Effector memory CD8-positive, alpha-beta T cell (primary cell): ENCODE data around the gene PLA2G6.
"Not testable (repeated sequence)": the region's sequence is repeated elsewhere in the genome, so short reads cannot be mapped to it uniquely, and the experiment has no call there.

Source experiments
- ATAC-seq: fragments of 150-1000 bp; cut with Tn5 transposase; replicated peaks from 2 replicates; pipeline ENCODE4 v1.10.0; 2021; ENCODE audit warnings: mild to moderate bottlenecking, moderate library complexity
- DNase-seq, 3 experiments: peaks; one replicate each; pipeline ENCODE4 v3.0.0; 2021
- H3K27ac Mint-ChIP-seq, 2 donors: one replicate each; pipeline ENCODE4 v1.8.0; 2022; ENCODE audit warnings: mild to moderate bottlenecking in 2 of 2, mixed read lengths in 2 of 2, moderate library complexity in 2 of 2
- H3K27me3 Mint-ChIP-seq, 2 donors: one replicate each; pipeline ENCODE4 v1.8.0; 2022; ENCODE audit warnings: mixed read lengths in 2 of 2
- H3K36me3 Mint-ChIP-seq: one replicate; pipeline ENCODE4 v1.8.0; 2022; ENCODE audit warnings: mild to moderate bottlenecking, moderate library complexity, mixed read lengths; ENCODE audit not compliant: insufficient read depth
- H3K4me1 Mint-ChIP-seq, 2 donors: one replicate each; pipeline ENCODE4 v1.8.0; 2022; ENCODE audit warnings: low read depth in 2 of 2, mixed read lengths in 2 of 2
- H3K4me3 Mint-ChIP-seq, 2 donors: one replicate each; pipeline ENCODE4 v1.8.0; 2022; ENCODE audit warnings: mild to moderate bottlenecking in 2 of 2, mixed read lengths in 2 of 2, moderate library complexity in 2 of 2
- H3K9me3 Mint-ChIP-seq, 2 donors: one replicate each; pipeline ENCODE4 v1.8.0; 2022; ENCODE audit warnings: mixed read lengths in 2 of 2

Gene PLA2G6

DNA sequence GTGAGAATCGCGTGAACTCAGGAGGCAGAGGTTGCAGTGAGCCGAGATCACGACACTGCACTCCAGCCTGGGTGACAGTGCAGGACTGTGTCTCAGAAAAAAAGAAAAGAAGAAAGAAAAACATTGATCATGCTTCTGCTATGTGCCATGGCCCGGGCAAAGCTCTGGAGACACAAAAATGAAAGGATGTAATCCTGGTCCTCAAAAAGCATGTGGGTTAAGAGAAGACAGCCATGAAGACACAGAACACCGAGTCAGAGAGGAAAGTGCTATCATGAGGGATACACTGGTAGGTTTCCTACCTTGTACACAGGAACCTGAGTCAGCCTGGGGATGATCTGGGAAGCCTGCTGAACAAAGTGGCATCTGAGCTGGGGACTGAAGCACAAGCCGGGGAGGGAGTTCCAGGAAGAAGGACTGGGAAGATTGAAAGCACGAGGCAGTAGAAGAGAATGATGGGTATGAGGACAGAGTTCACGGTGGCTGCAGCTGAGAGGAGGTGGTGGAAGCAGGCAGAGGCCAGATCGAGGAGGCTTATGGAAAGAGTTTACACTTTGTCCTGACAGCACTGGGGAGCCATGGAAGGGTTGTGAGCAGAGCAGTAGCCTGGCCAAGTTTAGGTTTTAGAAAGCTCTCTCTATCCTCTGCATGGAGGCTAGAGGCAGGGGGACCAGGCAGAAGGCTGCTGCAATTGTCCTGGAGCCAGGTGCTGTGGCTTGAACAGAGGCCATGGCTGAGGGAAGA, 10.3 kb upstream of the PLA2G6 start:
- ATAC-seq (no peak), DNase-seq (no peak)
- Mint-ChIP-seq H3K9me3 (no peaks in the 10 kb centered on the region), H3K4me1 (peaks cover 0 to 3% of the 10 kb centered on the region in 2 donors), H3K36me3 (peaks cover 2% of the 10 kb centered on the region), H3K4me3 (no peak overlapping the region), H3K27me3 (peaks cover 14 to 23% of the 10 kb centered on the region in 2 donors), H3K27ac (no peak overlapping the region)

DNA sequence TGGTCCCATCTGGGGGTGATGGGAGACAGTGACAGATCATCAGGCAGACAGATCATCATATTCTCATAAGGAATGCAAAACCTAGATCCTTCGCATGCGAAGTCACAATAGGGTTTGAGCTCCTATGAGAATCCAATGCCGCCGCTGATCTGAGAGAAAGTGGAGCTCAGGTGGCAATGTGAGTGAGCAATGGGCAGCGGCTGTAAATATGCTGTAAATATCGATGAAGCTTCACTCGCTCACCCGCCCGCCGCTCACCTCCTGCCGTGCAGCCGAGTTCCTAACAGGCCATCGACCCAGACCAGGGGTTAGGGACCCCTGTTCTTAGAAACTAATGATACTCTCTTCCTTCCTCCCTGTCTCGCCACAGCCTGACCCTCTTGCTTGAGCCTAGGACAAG, 9.4 kb upstream of the PLA2G6 start:
- Mint-ChIP-seq H3K36me3 (peaks cover 2% of the 10 kb centered on the region), H3K4me1 (peaks cover 0 to 3% of the 10 kb centered on the region in 2 donors), H3K27ac (no peak overlapping the region), H3K27me3 (peaks cover 14 to 23% of the 10 kb centered on the region in 2 donors), H3K9me3 (no peaks in the 10 kb centered on the region), H3K4me3 (no peak overlapping the region)
- ATAC-seq (no peak), DNase-seq (no peak)

DNA sequence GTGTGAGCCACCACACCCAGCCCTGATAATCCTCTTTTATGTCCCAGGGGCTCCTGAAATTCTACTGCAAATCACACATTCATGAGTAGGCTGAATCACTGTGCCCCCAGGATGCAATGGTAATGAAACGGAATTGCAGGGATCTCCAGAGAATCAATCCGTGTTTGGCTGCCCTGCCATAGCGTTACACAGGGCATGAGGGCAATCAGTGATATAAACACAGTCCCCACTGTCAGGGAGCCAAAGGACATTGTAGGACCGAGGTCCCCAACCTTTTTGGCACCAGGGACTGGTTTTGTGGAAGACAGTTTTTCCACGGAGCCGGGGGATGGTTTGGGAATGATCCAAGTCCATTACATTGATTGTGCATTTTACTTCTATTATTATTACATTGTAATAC, 9.0 kb upstream of the PLA2G6 start:
- Mint-ChIP-seq H3K27ac (no peak overlapping the region), H3K4me3 (no peak overlapping the region), H3K9me3 (no peaks in the 10 kb centered on the region), H3K4me1 (peaks cover 0 to 3% of the 10 kb centered on the region in 2 donors), H3K36me3 (peaks cover 2% of the 10 kb centered on the region), H3K27me3 (peaks cover 14 to 23% of the 10 kb centered on the region in 2 donors)
- DNase-seq (no peak), ATAC-seq (no peak)

DNA sequence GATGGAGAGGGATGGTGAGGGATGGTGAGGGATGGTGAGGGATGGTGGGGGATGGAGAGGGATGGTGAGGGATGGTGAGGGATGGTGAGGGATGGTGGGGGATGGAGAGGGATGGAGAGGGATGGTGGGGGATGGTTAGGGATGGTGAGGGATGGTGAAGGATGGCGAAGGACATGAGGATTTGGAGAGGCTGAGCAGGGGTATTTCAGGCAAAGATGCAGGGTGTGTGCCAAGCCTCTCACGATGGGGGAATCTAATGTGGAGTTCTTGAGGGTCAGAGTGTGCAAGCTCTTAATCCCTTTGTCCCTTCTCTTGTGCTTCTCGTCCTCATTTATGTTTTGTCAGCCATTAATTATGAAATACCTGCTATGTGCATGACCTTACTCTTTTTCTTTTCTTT, 7.5 kb upstream of the PLA2G6 start:
- ATAC-seq: no peak
- H3K36me3 Mint-ChIP-seq: peaks cover 2% of the 10 kb centered on the region
- DNase-seq: no peak
- H3K27me3 Mint-ChIP-seq: peaks cover 14 to 18% of the 10 kb centered on the region in 2 donors
- H3K4me1 Mint-ChIP-seq: no peaks in the 10 kb centered on the region
- H3K27ac Mint-ChIP-seq: no peak overlapping the region
- no peak overlapping the region for H3K4me3 Mint-ChIP-seq
- H3K9me3 Mint-ChIP-seq: no peaks in the 10 kb centered on the region

DNA sequence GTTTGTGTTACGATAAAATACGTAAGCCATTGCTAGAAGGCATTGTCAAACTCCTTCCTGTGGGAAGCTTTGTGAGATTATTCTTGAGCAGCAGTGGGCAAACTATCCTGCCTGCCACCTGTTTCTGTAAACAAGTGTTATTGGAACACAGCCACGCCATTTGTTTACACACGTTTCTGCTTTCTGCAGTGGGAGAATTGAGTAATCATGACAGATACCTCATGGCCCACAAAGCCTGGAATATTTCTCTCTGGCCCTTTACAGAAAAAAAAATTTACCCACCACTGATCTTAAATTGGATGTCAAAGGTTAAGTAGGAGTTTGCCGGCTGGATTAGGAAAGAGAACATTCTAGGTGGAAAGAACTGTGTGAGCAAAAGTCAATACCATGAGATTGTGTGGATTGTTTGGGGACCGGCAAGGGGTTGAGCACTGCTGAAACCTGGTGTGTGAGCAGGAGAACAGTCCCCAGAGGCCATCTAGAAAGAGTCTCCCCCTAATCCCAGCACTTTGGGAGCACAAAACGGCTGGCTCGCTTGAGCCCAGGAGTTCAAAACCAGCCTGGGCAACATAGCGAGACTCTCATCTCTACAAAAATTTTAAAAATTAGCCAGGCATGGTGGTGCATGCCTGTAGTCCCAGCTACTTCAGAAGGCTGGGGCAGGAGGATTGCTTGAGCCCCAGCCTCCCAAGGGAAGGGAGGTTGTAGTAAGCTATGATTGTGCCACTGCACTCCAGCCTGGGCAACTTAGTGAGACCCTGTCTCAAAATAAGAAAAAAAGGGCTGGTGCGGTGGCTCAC, 6.0 kb upstream of the PLA2G6 start:
- H3K4me1 Mint-ChIP-seq: no peaks in the 10 kb centered on the region
- peaks cover 5 to 10% of the 10 kb centered on the region in 2 donors for H3K27me3 Mint-ChIP-seq
- no peak overlapping the region for H3K27ac Mint-ChIP-seq
- no peak overlapping the region for H3K4me3 Mint-ChIP-seq
- no peak for ATAC-seq
- H3K9me3 Mint-ChIP-seq: no peaks in the 10 kb centered on the region
- no peak for DNase-seq
- H3K36me3 Mint-ChIP-seq: peaks cover 2% of the 10 kb centered on the region

DNA sequence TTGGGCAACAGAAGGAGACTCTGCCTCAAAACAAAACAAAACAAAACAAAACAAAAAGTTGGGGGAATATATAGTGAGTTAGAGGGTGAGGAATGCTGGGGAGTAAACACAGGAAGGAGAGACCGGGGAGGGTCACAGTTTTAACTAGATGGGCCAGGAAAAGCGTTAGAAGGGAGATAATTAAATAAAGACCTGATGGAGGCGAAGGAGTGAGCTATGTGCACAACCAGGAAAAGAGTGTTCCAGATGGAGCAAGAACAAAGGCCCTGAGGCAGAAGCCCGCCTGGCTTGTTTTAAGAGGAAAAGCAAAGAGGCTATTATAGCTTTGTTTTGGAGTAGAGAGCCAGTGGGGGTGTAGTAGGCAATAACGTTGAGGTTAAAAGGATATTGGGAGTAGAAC, 4.8 kb upstream of the PLA2G6 start:
- Mint-ChIP-seq H3K9me3 (no peaks in the 10 kb centered on the region), H3K27me3 (no peaks in the 10 kb centered on the region), H3K36me3 (peaks cover 7% of the 10 kb centered on the region), H3K27ac (no peak overlapping the region), H3K4me3 (no peak overlapping the region), H3K4me1 (peaks cover 4 to 7% of the 10 kb centered on the region in 2 donors)
- no peak for ATAC-seq
- no peak for DNase-seq

DNA sequence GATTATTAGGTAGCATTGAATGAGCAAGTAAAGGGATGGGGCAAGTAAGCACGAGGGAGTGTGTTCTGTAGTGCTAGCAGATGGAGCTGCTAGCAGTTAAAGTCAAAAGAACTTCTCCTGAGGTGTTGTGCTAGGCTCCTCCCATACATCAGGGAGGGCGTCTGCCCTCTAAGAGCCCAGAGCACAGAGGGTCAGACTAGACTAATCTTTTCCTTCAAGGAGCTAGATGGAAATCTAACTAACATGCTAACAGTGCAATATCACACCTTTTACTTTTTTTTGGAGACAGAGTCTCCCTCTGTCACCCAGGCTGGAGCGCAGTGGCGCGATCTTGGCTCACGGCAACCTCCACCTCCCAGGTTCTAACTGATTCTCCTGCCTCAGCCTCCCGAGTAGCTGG, 3.2 kb upstream of the PLA2G6 start:
- Mint-ChIP-seq H3K4me3 (no peak overlapping the region), H3K27ac (no peak overlapping the region), H3K9me3 (no peaks in the 10 kb centered on the region), H3K4me1 (peaks cover 21 to 24% of the 10 kb centered on the region in 2 donors), H3K27me3 (no peaks in the 10 kb centered on the region), H3K36me3 (peaks cover 12% of the 10 kb centered on the region)
- ATAC-seq (no peak), DNase-seq (no peak)

DNA sequence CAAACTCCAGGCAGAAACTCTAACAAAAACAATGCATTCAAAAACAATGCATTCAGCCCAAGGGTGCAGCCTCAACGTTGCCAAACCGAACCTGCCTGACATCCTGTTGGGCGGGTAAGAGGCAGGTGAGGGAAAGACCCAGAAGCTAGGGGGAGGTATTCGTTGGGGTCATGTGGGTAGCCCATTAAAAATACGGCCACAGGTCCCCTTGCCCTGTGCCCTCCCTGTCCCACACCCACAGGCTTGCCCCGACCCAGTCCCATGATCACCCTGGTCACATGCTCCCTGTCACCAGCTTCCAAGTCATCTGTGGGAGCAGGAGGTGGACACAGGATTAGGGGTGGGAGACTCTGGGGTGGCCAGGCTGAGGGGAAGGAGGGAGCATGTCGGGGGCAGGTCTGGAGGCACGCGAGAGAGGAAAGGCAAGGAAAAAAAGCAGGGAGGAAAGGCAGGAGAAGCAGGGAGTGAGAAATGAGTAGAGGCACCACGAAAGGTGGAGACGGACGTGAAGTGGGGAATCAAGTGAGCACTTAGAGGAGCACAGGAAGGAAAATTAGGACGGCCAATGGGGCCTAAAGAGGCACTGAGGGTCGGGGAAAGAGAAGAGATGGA, 683 bp downstream of the PLA2G6 start:
- peak overlapping the region; percentile 88 to 97 for H3K4me3 Mint-ChIP-seq
- H3K36me3 Mint-ChIP-seq: peaks cover 18% of the 10 kb centered on the region
- H3K9me3 Mint-ChIP-seq: no peaks in the 10 kb centered on the region
- peak; percentile 41 to 53 (median 50) for DNase-seq
- peak; percentile 57 for ATAC-seq
- H3K27ac Mint-ChIP-seq: peak overlapping the region; percentile 94 to 96
- no peaks in the 10 kb centered on the region for H3K27me3 Mint-ChIP-seq
- peaks cover 30 to 46% of the 10 kb centered on the region in 2 donors for H3K4me1 Mint-ChIP-seq

DNA sequence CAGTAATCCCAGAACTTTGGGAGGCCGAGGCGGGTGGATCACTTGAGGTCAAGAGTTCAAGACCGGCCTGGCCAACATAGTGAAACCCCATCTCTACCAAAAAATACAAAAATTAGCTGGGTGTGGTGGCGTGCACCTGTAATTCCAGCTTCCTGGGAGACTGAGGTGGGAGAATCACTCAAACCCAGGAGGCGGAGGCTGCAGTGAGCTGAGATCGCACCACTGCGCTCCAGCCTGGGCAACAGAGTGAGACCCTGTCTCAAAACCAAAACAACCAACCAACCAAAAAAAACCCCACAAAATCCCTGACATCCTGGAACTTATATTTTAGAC, 3.1 kb downstream of the PLA2G6 start:
- not testable (repeated sequence) for H3K4me3 Mint-ChIP-seq, H3K9me3 Mint-ChIP-seq, DNase-seq, H3K27me3 Mint-ChIP-seq, ATAC-seq
- Mint-ChIP-seq H3K36me3 (peaks cover 22% of the 10 kb centered on the region), H3K27ac (peak overlapping the region in 1 of 2 donors; percentile 96), H3K4me1 (peaks cover 37 to 56% of the 10 kb centered on the region in 2 donors)

DNA sequence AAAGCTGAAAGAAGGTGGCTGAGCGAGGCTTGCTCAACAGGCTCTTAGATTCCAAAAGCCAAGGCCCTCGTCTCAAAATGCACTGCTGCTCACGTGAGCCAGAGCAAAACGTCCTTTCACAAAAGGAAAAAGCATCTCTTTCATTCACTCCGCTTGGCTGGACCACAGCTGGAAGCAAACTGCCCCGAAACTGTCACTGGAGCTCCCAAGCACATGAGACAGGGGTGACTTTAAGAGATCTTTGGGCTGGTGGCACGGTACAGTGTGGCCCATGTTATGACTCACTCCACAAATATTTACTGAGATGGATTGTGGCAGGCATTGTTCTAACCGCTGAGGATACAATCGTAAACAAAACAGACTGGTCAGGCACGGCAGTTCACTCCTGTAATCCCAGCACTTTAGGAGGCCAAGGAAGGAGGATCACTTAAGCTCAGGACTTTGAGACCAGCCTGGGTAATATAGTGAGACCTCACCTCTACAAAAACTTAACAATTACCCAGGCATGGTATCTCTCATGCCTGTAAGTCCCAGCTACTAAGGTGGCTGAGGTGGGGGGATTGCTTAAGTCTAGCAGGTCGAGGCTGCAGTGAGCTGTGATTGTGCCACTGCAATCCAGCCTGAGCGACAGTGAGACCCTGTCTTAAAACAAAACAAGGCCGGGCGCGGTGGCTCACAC, 3.6 kb downstream of the PLA2G6 start:
- peak overlapping the region in 1 of 2 donors; percentile 37 for H3K4me3 Mint-ChIP-seq
- peaks cover 22% of the 10 kb centered on the region for H3K36me3 Mint-ChIP-seq
- no peak for ATAC-seq
- H3K27me3 Mint-ChIP-seq: no peaks in the 10 kb centered on the region
- no peaks in the 10 kb centered on the region for H3K9me3 Mint-ChIP-seq
- DNase-seq: no peak
- H3K27ac Mint-ChIP-seq: peak overlapping the region in 1 of 2 donors; percentile 96
- peaks cover 42 to 61% of the 10 kb centered on the region in 2 donors for H3K4me1 Mint-ChIP-seq

DNA sequence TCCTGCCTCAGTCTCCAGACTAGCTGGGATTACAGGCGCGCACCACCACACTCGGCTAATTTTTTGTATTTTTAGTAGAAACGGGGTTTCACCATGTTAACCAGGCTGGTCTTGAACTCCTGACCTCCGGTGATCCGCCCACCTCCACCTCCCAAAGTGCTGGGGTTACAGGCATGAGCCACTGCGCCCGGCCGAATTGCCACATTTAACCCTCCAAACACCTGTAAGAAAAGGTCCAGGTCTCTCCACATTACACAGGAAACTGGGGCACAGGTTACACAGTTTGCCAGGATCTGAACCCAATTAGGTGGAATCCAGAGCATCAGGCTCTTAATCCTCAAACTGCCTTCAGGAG, 4.1 kb downstream of the PLA2G6 start:
- Mint-ChIP-seq H3K4me3 (peak overlapping the region; percentile 31 to 37), H3K4me1 (peaks cover 48 to 66% of the 10 kb centered on the region in 2 donors), H3K36me3 (peaks cover 22% of the 10 kb centered on the region), H3K27ac (peak overlapping the region; percentile 80 to 96)
- not testable (repeated sequence) for ATAC-seq, H3K27me3 Mint-ChIP-seq, H3K9me3 Mint-ChIP-seq, DNase-seq

DNA sequence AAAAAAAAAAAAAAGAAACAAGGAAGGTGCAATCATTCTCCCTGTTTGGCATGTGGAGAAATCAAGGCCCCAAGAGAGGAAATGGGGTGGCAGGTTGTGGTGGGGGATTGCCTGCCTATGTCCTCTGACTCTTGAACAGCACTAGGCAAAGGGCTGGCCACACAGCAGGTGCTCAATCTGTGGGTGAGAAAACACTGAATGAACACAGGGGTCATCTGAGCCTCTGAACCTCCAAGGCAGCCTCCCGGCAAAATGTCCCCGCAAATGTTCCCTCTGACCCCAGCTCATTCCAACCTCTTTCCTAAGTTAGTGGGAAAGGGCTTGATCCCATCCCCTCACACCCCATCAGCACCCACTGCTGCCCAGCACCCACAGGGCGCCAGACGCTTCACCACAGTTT, 4.6 kb downstream of the PLA2G6 start:
- H3K27ac Mint-ChIP-seq: peak overlapping the region; percentile 80 to 96
- peaks cover 52 to 70% of the 10 kb centered on the region in 2 donors for H3K4me1 Mint-ChIP-seq
- peaks cover 22% of the 10 kb centered on the region for H3K36me3 Mint-ChIP-seq
- no peaks in the 10 kb centered on the region for H3K27me3 Mint-ChIP-seq
- DNase-seq (peak in 2 of 3 experiments; percentile 13 to 23), ATAC-seq (no peak)
- peak overlapping the region; percentile 31 to 37 for H3K4me3 Mint-ChIP-seq
- no peaks in the 10 kb centered on the region for H3K9me3 Mint-ChIP-seq

DNA sequence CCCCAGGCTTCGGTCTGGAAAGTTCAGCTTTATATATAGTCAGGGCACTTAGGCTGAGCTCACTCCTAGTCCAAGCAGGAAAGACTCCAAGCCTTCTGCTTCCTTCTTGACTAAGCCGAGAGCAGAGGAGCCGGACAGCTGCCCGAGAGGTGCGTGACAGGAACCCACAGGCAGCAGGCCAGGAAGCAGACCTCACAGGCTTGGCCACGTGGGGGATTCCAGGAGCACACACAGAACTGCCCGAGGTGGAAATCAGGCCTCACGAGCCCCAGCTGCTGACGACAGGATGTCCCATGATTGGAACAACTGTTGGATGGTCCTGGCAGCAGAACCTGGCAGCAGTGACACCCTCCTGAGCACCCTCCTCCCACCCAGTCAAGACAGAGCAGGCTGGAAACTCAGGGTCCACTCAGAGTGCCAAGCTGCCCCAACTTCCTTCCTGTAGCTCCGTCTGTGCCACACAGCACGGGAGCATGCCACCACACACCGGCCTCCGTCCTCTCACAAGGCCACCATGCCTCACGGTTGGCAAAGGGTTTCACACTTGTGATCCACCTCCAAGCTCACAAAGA, 5.4 kb downstream of the PLA2G6 start:
- H3K4me1 Mint-ChIP-seq: peaks cover 49 to 65% of the 10 kb centered on the region in 2 donors
- ATAC-seq (no peak), DNase-seq (peak in 1 of 3 experiments; percentile 33)
- H3K9me3 Mint-ChIP-seq: no peaks in the 10 kb centered on the region
- H3K27ac Mint-ChIP-seq: peak overlapping the region; percentile 80 to 96
- H3K4me3 Mint-ChIP-seq: peak overlapping the region; percentile 31 to 37
- no peaks in the 10 kb centered on the region for H3K27me3 Mint-ChIP-seq
- H3K36me3 Mint-ChIP-seq: peaks cover 18% of the 10 kb centered on the region
